Nephron (organoid): ENCODE data around the gene UTS2R.
"Not testable (repeated sequence)": the region's sequence is repeated elsewhere in the genome, so short reads cannot be mapped to it uniquely, and the experiment has no call there.

Experiments
- H3K27ac Mint-ChIP-seq, 3 experiments: 2 replicates each; pipeline ENCODE4 v1.8.0; 2020; ENCODE audit warnings: mixed read lengths in 3 of 3, mild to moderate bottlenecking in 2 of 3, moderate library complexity in 1 of 3
- H3K27me3 Mint-ChIP-seq: 2 replicates; pipeline ENCODE4 v1.8.0; 2021; ENCODE audit warnings: low read depth, mild to moderate bottlenecking, moderate library complexity, mixed read lengths
- H3K36me3 Mint-ChIP-seq: 2 replicates; pipeline ENCODE4 v1.8.0; 2020; ENCODE audit warnings: low read depth, mixed read lengths
- H3K4me1 Mint-ChIP-seq: 2 replicates; pipeline ENCODE4 v1.8.0; 2020; ENCODE audit warnings: mixed read lengths
- H3K4me3 Mint-ChIP-seq, 3 experiments: 2 replicates each; pipeline ENCODE4 v1.8.0; 2020; ENCODE audit warnings: mild to moderate bottlenecking in 3 of 3, mixed read lengths in 3 of 3, moderate library complexity in 2 of 3
- H3K9me3 Mint-ChIP-seq: 2 replicates; pipeline ENCODE4 v1.8.0; 2020; ENCODE audit warnings: mixed read lengths
- CTCF ChIP-seq, 3 experiments: fragments of 200-600 bp; sonication (generic); IDR thresholded peaks; one replicate each; pipeline ENCODE4 v1.5.0; 2021; ENCODE audit warnings: antibody characterized with exemption in 3 of 3; ENCODE audit not compliant: unreplicated experiment in 3 of 3

UTS2R gene

DNA sequence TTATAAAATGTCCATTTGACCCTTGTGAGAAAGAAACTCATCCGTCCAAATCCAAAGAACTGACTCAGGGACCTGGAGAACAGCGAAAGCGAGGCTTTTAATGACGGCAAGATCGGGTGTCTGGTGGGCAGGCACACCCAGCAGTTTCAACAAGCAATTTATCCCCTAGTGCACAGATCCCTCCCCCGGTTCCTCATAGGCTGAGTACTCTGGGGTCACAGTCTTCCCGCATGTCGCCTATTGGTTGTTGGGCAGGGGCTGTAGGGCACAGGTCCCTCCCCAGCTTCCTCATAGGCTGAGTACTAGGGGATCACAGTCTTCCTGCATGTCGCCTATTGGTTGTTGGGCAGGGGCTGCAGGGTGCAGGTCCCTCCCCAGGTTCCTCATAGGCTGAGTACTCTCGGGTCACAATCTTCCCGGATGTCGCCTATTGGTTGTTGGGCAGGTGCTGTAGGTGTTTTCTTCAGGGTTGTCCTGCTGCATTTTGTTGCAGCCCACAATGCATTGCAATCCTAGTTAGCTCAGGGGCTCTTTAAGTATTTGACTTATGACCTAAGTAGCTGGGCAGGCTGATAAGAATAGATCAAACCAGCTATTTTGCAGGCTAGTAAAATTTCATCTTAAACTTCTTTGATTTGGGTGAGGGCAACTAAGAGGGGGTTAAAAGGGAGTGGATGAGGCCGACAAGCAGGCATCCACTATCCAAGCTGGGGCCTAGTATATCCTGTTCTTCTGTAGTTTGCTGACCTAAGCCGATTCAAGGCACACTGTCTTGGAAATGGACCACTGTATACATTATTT is 3.6 kb upstream of the UTS2R start:
- H3K36me3 Mint-ChIP-seq = no peaks in the 10 kb centered on the region
- H3K4me1 Mint-ChIP-seq = peaks cover 45% of the 10 kb centered on the region
- H3K9me3 Mint-ChIP-seq = no peaks in the 10 kb centered on the region
- peaks cover 24% of the 10 kb centered on the region for H3K27me3 Mint-ChIP-seq
- H3K27ac Mint-ChIP-seq = peak overlapping the region; percentile 28 to 77 (median 62)
- no peak for TF ChIP-seq CTCF (IDR thresholded peaks at IDR 0.05; ENCODE audit: unreplicated experiment in 3 of 3)
- H3K4me3 Mint-ChIP-seq = peak overlapping the region; percentile 36 to 68 (median 48)

DNA sequence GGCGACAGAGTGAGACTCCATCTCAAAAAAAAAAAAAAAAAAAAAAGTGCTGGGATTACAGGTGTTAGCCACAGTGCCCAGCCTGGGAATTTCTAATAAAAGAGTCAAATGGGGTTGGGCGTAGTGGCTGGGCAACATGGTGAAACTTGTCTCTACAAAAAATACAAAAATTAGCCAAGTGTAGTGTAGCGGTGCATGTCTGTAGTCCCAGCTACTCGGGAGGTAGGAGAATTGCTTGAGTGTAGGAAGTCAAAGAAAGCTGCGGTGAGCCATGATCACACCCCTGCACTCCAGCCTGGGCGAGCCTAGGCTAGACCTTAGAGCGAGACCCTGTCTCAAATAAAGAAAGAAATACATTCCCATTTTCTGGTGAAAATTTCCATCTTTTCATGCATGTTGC is 2.4 kb upstream of the UTS2R start:
- H3K4me3 Mint-ChIP-seq = no peak overlapping the region
- TF ChIP-seq CTCF (IDR thresholded peaks at IDR 0.05; ENCODE audit: unreplicated experiment in 3 of 3) = no peak
- H3K9me3 Mint-ChIP-seq = no peaks in the 10 kb centered on the region
- H3K27ac Mint-ChIP-seq = no peak overlapping the region
- H3K4me1 Mint-ChIP-seq = peaks cover 53% of the 10 kb centered on the region
- H3K27me3 Mint-ChIP-seq = peaks cover 32% of the 10 kb centered on the region
- H3K36me3 Mint-ChIP-seq = no peaks in the 10 kb centered on the region

DNA sequence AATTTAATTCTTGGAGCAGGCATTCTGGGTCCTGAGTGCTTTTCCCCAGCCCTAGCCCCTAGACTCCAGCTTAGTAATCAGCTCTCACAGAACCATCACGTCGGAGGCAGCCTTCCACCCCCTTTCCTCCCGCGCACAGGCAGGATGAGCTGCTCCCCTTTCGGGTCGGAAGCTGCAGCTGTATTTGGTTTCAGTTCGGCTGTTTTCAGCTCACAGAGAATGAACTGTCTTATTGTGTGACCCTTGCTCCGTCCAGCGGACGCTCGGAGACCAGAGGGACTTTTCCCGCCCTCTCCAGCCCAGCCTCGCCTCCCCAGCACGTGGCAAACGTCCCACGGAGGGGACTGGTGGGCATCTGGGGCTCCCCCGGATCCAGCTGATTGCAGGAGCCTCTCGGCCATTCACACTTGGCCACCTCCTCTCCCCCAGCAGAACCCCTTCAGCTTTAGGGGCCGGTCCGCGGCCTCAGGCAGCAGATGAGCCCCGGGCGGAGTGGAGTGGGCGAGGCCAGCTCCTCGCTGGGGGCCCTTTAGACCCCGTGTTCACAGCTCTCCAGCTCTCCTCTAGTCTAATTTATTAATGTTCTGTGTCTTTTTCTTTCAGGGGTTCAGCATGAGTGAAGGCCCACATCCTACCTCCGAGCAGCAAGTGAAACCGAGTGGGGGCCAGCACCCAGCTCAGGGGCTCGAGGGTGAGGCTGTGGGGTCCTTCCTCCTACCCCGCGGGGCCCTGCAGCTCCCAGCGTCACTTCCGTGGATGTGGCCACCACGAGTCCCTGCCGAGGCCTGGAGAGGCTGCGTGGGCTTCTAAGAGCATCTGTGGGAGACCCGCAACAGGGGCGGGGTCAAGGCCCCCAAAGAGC is 863 bp upstream of the UTS2R start:
- TF ChIP-seq CTCF (IDR thresholded peaks at IDR 0.05; ENCODE audit: unreplicated experiment in 3 of 3) = no peak
- Mint-ChIP-seq H3K9me3 (no peaks in the 10 kb centered on the region), H3K36me3 (no peaks in the 10 kb centered on the region), H3K27ac (peak overlapping the region in 2 of 3 experiments; percentile 65 to 75), H3K27me3 (peaks cover 32% of the 10 kb centered on the region), H3K4me1 (peaks cover 44% of the 10 kb centered on the region), H3K4me3 (peak overlapping the region; percentile 70 to 79 (median 73))

DNA sequence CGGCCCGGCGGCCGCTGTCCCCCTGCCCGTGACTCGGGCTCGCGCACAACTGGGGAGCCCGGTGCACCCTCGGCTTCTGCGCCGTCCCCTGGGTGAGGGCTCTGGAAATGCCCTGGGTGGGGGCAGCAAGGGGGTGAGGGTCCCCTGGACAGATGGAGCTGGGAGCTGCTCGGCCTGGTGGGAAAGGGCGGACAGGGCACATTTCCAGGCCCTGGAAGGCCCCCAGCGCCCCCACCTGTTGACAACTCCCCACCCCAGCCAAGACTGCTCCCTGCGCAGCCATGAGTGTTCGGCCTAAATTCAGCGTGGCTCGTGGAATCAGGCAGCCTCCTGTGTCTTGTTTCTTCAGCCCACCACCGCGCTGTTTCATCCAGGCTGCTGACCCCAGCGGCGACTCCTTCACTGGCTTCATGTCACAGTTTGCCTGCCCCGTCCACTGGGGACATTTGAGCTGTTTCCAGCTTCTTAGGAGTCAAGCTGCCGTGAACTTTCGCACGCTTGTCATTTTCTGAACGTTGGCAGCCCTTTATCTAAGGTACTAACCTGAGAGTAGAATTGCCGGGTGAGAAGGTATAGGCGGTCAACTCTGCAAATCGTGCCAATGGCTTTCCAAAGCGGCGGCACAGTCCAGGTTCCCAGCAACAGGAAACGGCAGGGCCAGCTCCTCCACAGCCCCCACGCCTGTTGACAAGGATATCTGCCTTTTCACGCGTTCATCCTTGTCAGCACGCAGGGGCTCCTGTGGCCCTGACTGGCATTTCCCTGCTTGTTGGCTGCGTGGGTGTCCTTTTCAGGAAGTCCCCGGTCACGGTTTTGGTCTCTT is 895 bp downstream of the UTS2R start:
- Mint-ChIP-seq H3K9me3 (no peaks in the 10 kb centered on the region), H3K27ac (peak overlapping the region; percentile 57 to 66 (median 61)), H3K4me3 (peak overlapping the region; percentile 81 to 90 (median 84)), H3K4me1 (peaks cover 34% of the 10 kb centered on the region), H3K27me3 (peaks cover 32% of the 10 kb centered on the region), H3K36me3 (no peaks in the 10 kb centered on the region)
- no peak for TF ChIP-seq CTCF (IDR thresholded peaks at IDR 0.05; ENCODE audit: unreplicated experiment in 3 of 3)

DNA sequence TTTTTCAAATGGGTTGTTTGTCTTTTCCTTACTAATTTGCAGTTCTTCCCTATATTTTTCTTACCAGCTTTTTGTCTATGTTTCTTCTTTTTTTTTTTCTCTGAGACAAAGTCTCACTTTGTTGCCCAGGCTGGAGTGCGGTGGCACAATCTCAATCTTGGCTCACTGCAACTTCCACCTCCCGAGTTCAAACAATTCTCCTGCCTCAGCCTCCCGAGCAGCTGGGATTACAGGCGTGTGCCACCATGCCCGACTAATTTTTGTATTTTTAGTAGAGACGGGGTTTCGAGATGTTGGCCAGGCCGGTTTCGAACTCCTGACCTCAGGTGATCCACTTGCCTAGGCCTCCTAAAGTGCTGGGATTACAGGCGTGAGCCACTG is 1.5 kb downstream of the UTS2R start:
- H3K27me3 Mint-ChIP-seq = peaks cover 32% of the 10 kb centered on the region
- peak overlapping the region in 1 of 3 experiments; percentile 61 for H3K27ac Mint-ChIP-seq
- H3K4me3 Mint-ChIP-seq = peak overlapping the region; percentile 81 to 90 (median 84)
- not testable (repeated sequence) for H3K36me3 Mint-ChIP-seq, H3K9me3 Mint-ChIP-seq
- peaks cover 28% of the 10 kb centered on the region for H3K4me1 Mint-ChIP-seq
